HepG2 (cell line): ENCODE measurements around the gene BCAN. TPM values are rescaled to one million over a fixed set of nuclear protein-coding genes. Genes with fewer than 3 reads are reported as not detected.

Experiments
- ARNT2 ChIP-seq: sonication (generic); formaldehyde crosslinking; IDR thresholded peaks from 2 replicates; pipeline ENCODE4 v1.8.0; 2022; ENCODE audit warnings: mild to moderate bottlenecking, low read depth, missing genetic modification reagents, moderate library complexity
- ATF7-NPFF ChIP-seq: sonication (generic); formaldehyde crosslinking; IDR thresholded peaks from 2 replicates; pipeline ENCODE4 v1.8.1; 2023; ENCODE audit warnings: mild to moderate bottlenecking, low read depth, missing genetic modification reagents, moderate library complexity
- ATRX ChIP-seq: sonication (generic); formaldehyde crosslinking; IDR thresholded peaks from 2 replicates; pipeline ENCODE4 v1.4.0; 2020; ENCODE audit warnings: missing genetic modification reagents, borderline replicate concordance
- CC2D1A ChIP-seq: sonication (generic); formaldehyde crosslinking; IDR thresholded peaks from 2 replicates; pipeline ENCODE4 v1.8.1; 2023; ENCODE audit warnings: mild to moderate bottlenecking, missing genetic modification reagents
- GATA4 ChIP-seq: sonication (generic); IDR thresholded peaks from 2 replicates; pipeline ENCODE4 v1.6.1; 2016; ENCODE audit warnings: antibody characterized with exemption, low read depth, borderline replicate concordance
- HDAC2 ChIP-seq: sonication (generic); formaldehyde crosslinking; IDR thresholded peaks from 2 replicates; pipeline ENCODE4 v1.4.0; 2020; ENCODE audit warnings: missing genetic modification reagents
- NRL ChIP-seq: sonication (generic); formaldehyde crosslinking; IDR thresholded peaks from 2 replicates; pipeline ENCODE4 v1.5.0; 2020; ENCODE audit warnings: missing genetic modification reagents, mild to moderate bottlenecking, moderate library complexity, borderline replicate concordance
- SIX1 ChIP-seq: sonication (generic); formaldehyde crosslinking; IDR thresholded peaks from 2 replicates; pipeline ENCODE4 v1.4.0; 2020; ENCODE audit warnings: missing genetic modification reagents, borderline replicate concordance
- SMC3 ChIP-seq: IDR thresholded peaks from 2 replicates; pipeline ENCODE4 v1.6.1; 2011; ENCODE audit warnings: low read length, improper control_type of control experiment
- SNAI1 ChIP-seq: sonication (generic); formaldehyde crosslinking; IDR thresholded peaks from 2 replicates; pipeline ENCODE4 v1.5.0; 2020; ENCODE audit warnings: mild to moderate bottlenecking, missing genetic modification reagents, borderline replicate concordance
- STAG1 ChIP-seq: sonication (generic); formaldehyde crosslinking; IDR thresholded peaks from 2 replicates; pipeline ENCODE4 v1.4.0; 2020; ENCODE audit warnings: missing genetic modification reagents
- TEAD2 ChIP-seq: sonication (generic); formaldehyde crosslinking; IDR thresholded peaks from 2 replicates; pipeline ENCODE4 v1.9.0; 2021; ENCODE audit warnings: missing genetic modification reagents
- THAP11 ChIP-seq: IDR thresholded peaks from 2 replicates; pipeline ENCODE4 v1.6.1; 2016; ENCODE audit warnings: missing biosample characterization, missing genetic modification reagents
- ZNF160 ChIP-seq: sonication (generic); formaldehyde crosslinking; IDR thresholded peaks from 2 replicates; pipeline ENCODE4 v1.8.0; 2022; ENCODE audit warnings: mild to moderate bottlenecking, inconsistent platforms, missing genetic modification reagents
- ZNF382 ChIP-seq: sonication (generic); formaldehyde crosslinking; IDR thresholded peaks from 2 replicates; pipeline ENCODE4 v1.5.0; 2020; ENCODE audit warnings: missing genetic modification reagents, mild to moderate bottlenecking, borderline replicate concordance
- ZNF782 ChIP-seq: sonication (generic); formaldehyde crosslinking; IDR thresholded peaks from 2 replicates; pipeline ENCODE4 v1.4.0; 2020; ENCODE audit warnings: missing genetic modification reagents, mild to moderate bottlenecking, borderline replicate concordance
- polyA plus RNA-seq, 8 experiments: library from polyadenylated mRNA; depleted of rRNA in 3 of 8; stranded (reverse) in 7 of 8; unstranded in 1 of 8; fragments of >200 nt; fragmentation: Illumina TruSeq in 4 of 8; extraction: Trizol in 4 of 8; gene quantifications; 2 replicates each; pipeline versions ENCODE4 v1.2.1 to v1.2.3, GENCODE V29; 2011 to 2016; ENCODE audit warnings: low read depth in 4 of 8, missing spikeins in 1 of 8, mixed read lengths in 1 of 8; ENCODE audit not compliant: insufficient read depth in 1 of 8
- total RNA-seq, 5 experiments: library from RNA; depleted of rRNA; stranded (reverse); fragments of >200 nt; fragmentation: Illumina TruSeq; extraction: Trizol; gene quantifications; 2 replicates each; pipeline ENCODE4 v1.2.3, GENCODE V29; 2016; ENCODE audit warnings: low read depth in 1 of 5
- TF ChIP-seq, protein P1 (sequence below), 2 experiments: sonication (generic) in 1 of 2; formaldehyde crosslinking in 1 of 2; IDR thresholded peaks; 2 replicates each; pipeline versions ENCODE4 v1.4.0 to v1.6.1; 2018 to 2020; ENCODE audit warnings: missing genetic modification reagents in 2 of 2, borderline replicate concordance in 1 of 2, low read depth in 1 of 2, mild to moderate bottlenecking in 1 of 2, missing biosample characterization in 1 of 2
- TF ChIP-seq, protein P2 (sequence below): sonication (generic); formaldehyde crosslinking; IDR thresholded peaks from 2 replicates; pipeline ENCODE4 v1.4.0; 2020; ENCODE audit warnings: low read depth, mild to moderate bottlenecking, missing genetic modification reagents
- TF ChIP-seq, protein P3 (sequence below): sonication (generic); formaldehyde crosslinking; IDR thresholded peaks from 2 replicates; pipeline ENCODE4 v1.4.0; 2020; ENCODE audit warnings: missing genetic modification reagents
- TF ChIP-seq, protein P4 (sequence below): sonication (generic); formaldehyde crosslinking; IDR thresholded peaks from 2 replicates; pipeline ENCODE4 v1.8.1; 2023; ENCODE audit warnings: mild to moderate bottlenecking, missing genetic modification reagents
- TF ChIP-seq, protein P5 (sequence below): IDR thresholded peaks from 2 replicates; pipeline ENCODE4 v1.6.1; 2016

Gene BCAN
- total and polyA plus RNA-seq, 2 of the 13 experiments (the other 11 are each of a cell fraction or from before 2014, with no cell fraction given): not detected

DNA sequence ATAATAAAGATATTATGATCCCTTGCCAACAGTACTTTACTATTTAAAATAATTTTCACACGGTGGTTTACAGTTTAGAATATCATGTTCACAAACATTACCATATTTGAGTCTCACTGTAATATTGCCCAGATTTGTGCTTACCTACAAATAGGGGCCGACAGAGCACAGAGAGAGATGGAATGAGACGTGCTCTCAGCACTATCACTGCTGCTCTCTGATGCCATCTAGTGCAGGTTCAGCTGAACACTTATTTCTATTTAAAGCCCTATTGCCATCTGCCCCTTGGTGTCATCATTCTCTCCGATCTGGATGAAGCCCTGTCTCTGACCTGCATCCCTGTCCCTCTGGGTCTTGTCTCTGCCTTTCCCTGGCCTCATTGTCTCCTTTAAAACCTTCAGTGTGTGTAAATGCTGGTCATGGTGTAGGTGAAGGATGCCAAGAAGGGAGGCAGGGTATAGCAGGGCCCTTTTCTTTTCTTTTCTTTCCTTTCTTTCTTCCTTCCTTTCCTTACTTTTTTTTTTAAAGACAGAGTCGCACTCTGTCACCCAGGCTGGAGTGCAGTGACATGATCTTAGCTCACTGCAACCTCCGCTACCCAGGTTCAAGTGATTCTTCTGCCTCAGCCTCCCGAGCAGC lies 33.8 kb upstream of the BCAN start (continued):
- TF ChIP-seq, protein P1, sequence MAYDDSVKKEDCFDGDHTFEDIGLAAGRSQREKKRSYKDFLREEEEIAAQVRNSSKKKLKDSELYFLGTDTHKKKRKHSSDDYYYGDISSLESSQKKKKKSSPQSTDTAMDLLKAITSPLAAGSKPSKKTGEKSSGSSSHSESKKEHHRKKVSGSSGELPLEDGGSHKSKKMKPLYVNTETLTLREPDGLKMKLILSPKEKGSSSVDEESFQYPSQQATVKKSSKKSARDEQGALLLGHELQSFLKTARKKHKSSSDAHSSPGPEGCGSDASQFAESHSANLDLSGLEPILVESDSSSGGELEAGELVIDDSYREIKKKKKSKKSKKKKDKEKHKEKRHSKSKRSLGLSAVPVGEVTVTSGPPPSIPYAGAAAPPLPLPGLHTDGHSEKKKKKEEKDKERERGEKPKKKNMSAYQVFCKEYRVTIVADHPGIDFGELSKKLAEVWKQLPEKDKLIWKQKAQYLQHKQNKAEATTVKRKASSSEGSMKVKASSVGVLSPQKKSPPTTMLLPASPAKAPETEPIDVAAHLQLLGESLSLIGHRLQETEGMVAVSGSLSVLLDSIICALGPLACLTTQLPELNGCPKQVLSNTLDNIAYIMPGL (CRISPR knock-in tag; IDR thresholded peaks at IDR 0.05; ENCODE audit: borderline replicate concordance in 1 of 2, low read depth in 1 of 2): 0 out of 4 replicates have a peak, but pooled peaks of 1 of the 2 experiments have one; percentile 40
- peak; percentile 56; the same call in 1 of the 2 replicates for TF ChIP-seq THAP11 (CRISPR knock-in tag)
- TF ChIP-seq SNAI1 (CRISPR knock-in tag): no peak
- TF ChIP-seq ATRX (CRISPR knock-in tag): no peak
- peak; percentile 67 for TF ChIP-seq STAG1
- TF ChIP-seq, protein P2, sequence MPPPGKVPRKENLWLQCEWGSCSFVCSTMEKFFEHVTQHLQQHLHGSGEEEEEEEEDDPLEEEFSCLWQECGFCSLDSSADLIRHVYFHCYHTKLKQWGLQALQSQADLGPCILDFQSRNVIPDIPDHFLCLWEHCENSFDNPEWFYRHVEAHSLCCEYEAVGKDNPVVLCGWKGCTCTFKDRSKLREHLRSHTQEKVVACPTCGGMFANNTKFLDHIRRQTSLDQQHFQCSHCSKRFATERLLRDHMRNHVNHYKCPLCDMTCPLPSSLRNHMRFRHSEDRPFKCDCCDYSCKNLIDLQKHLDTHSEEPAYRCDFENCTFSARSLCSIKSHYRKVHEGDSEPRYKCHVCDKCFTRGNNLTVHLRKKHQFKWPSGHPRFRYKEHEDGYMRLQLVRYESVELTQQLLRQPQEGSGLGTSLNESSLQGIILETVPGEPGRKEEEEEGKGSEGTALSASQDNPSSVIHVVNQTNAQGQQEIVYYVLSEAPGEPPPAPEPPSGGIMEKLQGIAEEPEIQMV (CRISPR knock-in tag): no peak
- peak; percentile 73 for TF ChIP-seq SMC3
- TF ChIP-seq, protein P3, sequence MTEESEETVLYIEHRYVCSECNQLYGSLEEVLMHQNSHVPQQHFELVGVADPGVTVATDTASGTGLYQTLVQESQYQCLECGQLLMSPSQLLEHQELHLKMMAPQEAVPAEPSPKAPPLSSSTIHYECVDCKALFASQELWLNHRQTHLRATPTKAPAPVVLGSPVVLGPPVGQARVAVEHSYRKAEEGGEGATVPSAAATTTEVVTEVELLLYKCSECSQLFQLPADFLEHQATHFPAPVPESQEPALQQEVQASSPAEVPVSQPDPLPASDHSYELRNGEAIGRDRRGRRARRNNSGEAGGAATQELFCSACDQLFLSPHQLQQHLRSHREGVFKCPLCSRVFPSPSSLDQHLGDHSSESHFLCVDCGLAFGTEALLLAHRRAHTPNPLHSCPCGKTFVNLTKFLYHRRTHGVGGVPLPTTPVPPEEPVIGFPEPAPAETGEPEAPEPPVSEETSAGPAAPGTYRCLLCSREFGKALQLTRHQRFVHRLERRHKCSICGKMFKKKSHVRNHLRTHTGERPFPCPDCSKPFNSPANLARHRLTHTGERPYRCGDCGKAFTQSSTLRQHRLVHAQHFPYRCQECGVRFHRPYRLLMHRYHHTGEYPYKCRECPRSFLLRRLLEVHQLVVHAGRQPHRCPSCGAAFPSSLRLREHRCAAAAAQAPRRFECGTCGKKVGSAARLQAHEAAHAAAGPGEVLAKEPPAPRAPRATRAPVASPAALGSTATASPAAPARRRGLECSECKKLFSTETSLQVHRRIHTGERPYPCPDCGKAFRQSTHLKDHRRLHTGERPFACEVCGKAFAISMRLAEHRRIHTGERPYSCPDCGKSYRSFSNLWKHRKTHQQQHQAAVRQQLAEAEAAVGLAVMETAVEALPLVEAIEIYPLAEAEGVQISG (CRISPR knock-in tag): peak; percentile 55
- TF ChIP-seq NRL (CRISPR knock-in tag): no peak
- TF ChIP-seq GATA4: no peak
- TF ChIP-seq ZNF160 (CRISPR knock-in tag): no peak
- TF ChIP-seq, protein P4, sequence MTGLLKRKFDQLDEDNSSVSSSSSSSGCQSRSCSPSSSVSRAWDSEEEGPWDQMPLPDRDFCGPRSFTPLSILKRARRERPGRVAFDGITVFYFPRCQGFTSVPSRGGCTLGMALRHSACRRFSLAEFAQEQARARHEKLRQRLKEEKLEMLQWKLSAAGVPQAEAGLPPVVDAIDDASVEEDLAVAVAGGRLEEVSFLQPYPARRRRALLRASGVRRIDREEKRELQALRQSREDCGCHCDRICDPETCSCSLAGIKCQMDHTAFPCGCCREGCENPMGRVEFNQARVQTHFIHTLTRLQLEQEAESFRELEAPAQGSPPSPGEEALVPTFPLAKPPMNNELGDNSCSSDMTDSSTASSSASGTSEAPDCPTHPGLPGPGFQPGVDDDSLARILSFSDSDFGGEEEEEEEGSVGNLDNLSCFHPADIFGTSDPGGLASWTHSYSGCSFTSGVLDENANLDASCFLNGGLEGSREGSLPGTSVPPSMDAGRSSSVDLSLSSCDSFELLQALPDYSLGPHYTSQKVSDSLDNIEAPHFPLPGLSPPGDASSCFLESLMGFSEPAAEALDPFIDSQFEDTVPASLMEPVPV: no peak
- no peak for TF ChIP-seq ATF7-NPFF (CRISPR knock-in tag)
- no peak for TF ChIP-seq SIX1 (CRISPR knock-in tag)
- TF ChIP-seq ZNF782 (CRISPR knock-in tag): no peak
- no peak for TF ChIP-seq CC2D1A (CRISPR knock-in tag)
- TF ChIP-seq ZNF382: no peak
- no peak for TF ChIP-seq ARNT2
- TF ChIP-seq HDAC2 (CRISPR knock-in tag): 0 out of 2 replicates have a peak, but pooled peaks have one; percentile 10
- TF ChIP-seq TEAD2: no peak
- TF ChIP-seq, protein P5, sequence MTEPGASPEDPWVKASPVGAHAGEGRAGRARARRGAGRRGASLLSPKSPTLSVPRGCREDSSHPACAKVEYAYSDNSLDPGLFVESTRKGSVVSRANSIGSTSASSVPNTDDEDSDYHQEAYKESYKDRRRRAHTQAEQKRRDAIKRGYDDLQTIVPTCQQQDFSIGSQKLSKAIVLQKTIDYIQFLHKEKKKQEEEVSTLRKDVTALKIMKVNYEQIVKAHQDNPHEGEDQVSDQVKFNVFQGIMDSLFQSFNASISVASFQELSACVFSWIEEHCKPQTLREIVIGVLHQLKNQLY (CRISPR knock-in tag): no peak
